ENCODE measurements around the gene CLOCK. TPM values are rescaled to one million over a fixed set of nuclear protein-coding genes. Genes with fewer than 3 reads are reported as not detected.

The CLOCK gene
- total RNA-seq, 1 donor from 2014 or later = 26.1 TPM

DNA sequence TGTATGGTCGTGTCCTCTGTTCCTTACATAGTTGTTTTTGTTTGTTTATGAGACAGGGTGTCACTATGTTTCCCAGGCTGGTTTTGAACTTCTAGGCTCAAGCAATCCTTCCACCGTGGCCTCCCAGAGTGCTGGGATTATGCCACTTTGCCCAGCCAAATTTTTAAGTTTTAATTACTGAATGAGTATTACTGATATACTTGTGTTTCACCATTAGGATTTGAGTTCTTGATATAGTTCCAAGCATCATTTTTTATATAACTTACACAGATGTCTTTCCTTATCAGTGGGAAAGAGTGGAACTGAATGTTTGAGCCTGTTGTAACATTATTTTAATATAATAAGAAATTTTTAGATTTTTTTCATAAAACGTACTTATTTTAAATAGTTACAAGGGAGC, 130.5 kb downstream of the CLOCK start:
- Mint-ChIP-seq H3K4me3 (ENCODE audit: unreplicated experiment) (no peak overlapping the region), H3K36me3 (ENCODE audit: low read depth) (peaks cover 26% of the 10 kb centered on the region), H3K9me3 (ENCODE audit: low read depth) (no peaks in the 10 kb centered on the region), H3K4me1 (ENCODE audit: low read depth) (peaks cover 8% of the 10 kb centered on the region), H3K27me3 (ENCODE audit: low read depth) (no peaks in the 10 kb centered on the region), H3K27ac (ENCODE audit: unreplicated experiment) (no peak overlapping the region)
- DNase-seq (ENCODE audit: low spot score) = no peak
- TF ChIP-seq, protein P1, sequence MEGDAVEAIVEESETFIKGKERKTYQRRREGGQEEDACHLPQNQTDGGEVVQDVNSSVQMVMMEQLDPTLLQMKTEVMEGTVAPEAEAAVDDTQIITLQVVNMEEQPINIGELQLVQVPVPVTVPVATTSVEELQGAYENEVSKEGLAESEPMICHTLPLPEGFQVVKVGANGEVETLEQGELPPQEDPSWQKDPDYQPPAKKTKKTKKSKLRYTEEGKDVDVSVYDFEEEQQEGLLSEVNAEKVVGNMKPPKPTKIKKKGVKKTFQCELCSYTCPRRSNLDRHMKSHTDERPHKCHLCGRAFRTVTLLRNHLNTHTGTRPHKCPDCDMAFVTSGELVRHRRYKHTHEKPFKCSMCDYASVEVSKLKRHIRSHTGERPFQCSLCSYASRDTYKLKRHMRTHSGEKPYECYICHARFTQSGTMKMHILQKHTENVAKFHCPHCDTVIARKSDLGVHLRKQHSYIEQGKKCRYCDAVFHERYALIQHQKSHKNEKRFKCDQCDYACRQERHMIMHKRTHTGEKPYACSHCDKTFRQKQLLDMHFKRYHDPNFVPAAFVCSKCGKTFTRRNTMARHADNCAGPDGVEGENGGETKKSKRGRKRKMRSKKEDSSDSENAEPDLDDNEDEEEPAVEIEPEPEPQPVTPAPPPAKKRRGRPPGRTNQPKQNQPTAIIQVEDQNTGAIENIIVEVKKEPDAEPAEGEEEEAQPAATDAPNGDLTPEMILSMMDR (IDR thresholded peaks at IDR 0.05) = no peak

DNA sequence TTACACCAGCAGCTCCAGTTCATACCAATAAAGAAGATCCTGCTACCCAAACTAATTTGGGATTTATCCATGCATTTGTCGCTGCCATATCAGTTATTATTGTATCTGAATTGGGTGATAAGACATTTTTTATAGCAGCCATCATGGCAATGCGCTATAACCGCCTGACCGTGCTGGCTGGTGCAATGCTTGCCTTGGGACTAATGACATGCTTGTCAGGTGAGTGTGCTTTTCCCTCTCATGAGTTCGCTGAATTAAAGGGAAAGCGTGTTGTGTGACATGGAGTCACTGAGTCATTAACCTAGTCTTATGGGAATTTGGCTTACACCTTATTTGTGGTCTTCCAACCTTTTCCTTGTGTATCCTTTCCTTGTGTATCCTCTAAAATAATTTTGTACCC, 135.1 kb downstream of the CLOCK start:
- no peak overlapping the region for H3K4me3 Mint-ChIP-seq (ENCODE audit: unreplicated experiment)
- H3K36me3 Mint-ChIP-seq (ENCODE audit: low read depth) = peaks cover 12% of the 10 kb centered on the region
- peak overlapping the region; percentile 13 for H3K27ac Mint-ChIP-seq (ENCODE audit: unreplicated experiment)
- TF ChIP-seq, protein P1 (IDR thresholded peaks at IDR 0.05) = no peak
- DNase-seq (ENCODE audit: low spot score) = no peak
- peaks cover 42% of the 10 kb centered on the region for H3K4me1 Mint-ChIP-seq (ENCODE audit: low read depth)
- H3K9me3 Mint-ChIP-seq (ENCODE audit: low read depth) = no peaks in the 10 kb centered on the region
- no peaks in the 10 kb centered on the region for H3K27me3 Mint-ChIP-seq (ENCODE audit: low read depth)

DNA sequence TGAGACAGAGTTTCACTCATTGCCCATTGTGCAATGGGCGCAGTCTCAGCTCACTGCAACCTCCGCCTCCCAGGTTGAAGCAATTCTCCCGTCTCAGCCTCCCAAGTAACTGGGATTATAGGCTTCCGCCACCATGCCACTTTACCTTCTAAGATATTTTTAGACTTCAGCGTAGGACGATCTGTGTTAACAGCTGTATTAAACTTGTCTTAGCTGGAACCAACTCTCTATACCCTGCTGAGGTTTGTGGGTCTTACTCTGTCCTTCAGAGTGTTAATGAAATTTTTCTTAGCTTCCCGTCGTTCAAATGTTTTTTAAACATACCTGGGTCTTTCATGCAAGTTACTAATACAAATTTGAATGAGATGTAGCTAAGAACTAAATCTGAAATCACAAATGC, 136.3 kb downstream of the CLOCK start:
- H3K4me3 Mint-ChIP-seq (ENCODE audit: unreplicated experiment) = no peak overlapping the region
- peak overlapping the region; percentile 91 for H3K27ac Mint-ChIP-seq (ENCODE audit: unreplicated experiment)
- DNase-seq (ENCODE audit: low spot score) = no peak
- peaks cover 49% of the 10 kb centered on the region for H3K4me1 Mint-ChIP-seq (ENCODE audit: low read depth)
- H3K27me3 Mint-ChIP-seq (ENCODE audit: low read depth) = no peaks in the 10 kb centered on the region
- TF ChIP-seq, protein P1 (IDR thresholded peaks at IDR 0.05) = no peak
- peaks cover 20% of the 10 kb centered on the region for H3K36me3 Mint-ChIP-seq (ENCODE audit: low read depth)
- no peaks in the 10 kb centered on the region for H3K9me3 Mint-ChIP-seq (ENCODE audit: low read depth)

DNA sequence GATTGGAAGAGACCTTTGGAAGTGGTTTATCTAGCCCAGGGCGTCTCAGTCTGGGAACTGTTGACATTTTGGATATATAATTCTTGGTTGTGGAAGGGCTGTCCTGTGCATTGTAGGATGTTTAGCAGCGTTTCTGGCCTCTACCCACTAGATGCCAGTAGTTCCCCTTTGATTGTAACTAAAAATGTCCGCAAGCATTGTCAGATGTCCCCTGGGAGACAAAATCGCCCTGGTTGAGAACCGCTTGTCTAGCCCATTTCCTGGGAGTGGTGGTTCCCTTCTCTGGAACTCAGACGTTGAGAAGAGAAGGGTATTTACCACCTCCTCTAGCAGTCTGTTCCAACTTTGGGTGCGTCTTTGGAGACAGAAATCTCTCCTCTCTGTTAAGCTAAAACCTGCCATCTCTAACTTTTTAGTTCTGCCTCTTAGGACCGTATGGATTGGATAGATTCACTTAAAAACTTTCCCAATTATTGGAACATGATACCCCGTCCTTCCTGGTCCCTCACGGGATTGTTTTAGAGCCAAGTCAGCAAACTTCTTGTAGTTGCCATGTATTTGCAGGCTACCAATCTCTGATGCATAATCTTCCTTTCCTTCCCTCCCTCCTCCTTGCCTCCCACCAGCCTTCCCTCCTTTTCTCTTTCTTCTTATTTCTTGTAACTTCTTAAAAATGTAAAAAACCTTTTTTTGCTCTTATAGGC, 137.1 kb downstream of the CLOCK start:
- no peak for DNase-seq (ENCODE audit: low spot score)

DNA sequence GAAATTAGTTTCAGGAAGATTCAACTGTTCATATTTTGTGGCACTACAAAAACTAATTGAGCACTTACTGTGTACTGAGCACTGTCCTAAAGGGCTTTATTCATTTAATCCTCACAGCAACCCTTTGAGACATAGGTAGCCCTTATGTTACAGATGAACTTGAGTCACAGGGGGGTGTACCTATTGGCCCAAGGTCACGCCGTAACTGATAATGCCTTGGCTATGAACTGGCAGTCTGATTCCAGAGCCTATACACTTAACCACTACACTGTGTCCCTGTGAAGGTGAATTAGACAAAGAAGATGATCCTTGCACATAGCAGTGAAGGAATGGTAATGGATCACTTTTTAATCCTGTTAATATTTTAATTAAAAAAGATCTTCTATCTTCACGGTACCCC, 138.9 kb downstream of the CLOCK start:
- TF ChIP-seq, protein P1 (IDR thresholded peaks at IDR 0.05) = no peak
- H3K4me1 Mint-ChIP-seq (ENCODE audit: low read depth) = peaks cover 63% of the 10 kb centered on the region
- no peak overlapping the region for H3K4me3 Mint-ChIP-seq (ENCODE audit: unreplicated experiment)

More for the DNA sequence above, 137.1 kb downstream of the CLOCK start:
- Mint-ChIP-seq H3K27me3 (ENCODE audit: low read depth) (no peaks in the 10 kb centered on the region), H3K27ac (ENCODE audit: unreplicated experiment) (peak overlapping the region; percentile 91), H3K4me3 (ENCODE audit: unreplicated experiment) (peak overlapping the region; percentile 50), H3K36me3 (ENCODE audit: low read depth) (peaks cover 24% of the 10 kb centered on the region), H3K4me1 (ENCODE audit: low read depth) (peaks cover 53% of the 10 kb centered on the region), H3K9me3 (ENCODE audit: low read depth) (no peaks in the 10 kb centered on the region)
- TF ChIP-seq, protein P1 (IDR thresholded peaks at IDR 0.05) = peak; percentile 81

More for the DNA sequence above, 138.9 kb downstream of the CLOCK start:
- Mint-ChIP-seq H3K9me3 (ENCODE audit: low read depth) (no peaks in the 10 kb centered on the region), H3K27ac (ENCODE audit: unreplicated experiment) (no peak overlapping the region), H3K27me3 (ENCODE audit: low read depth) (no peaks in the 10 kb centered on the region), H3K36me3 (ENCODE audit: low read depth) (peaks cover 31% of the 10 kb centered on the region)
- no peak for DNase-seq (ENCODE audit: low spot score)

Measured in chondrocyte (in vitro differentiated cells).